PC-3 (cell line): ENCODE data around the gene PLXNA4.

Source experiments
- EZH2 ChIP-seq: fragments of 300-600 bp; sonication (generic); IDR thresholded peaks from one replicate; pipeline ENCODE4 v1.6.1; 2017; ENCODE audit warnings: antibody characterized with exemption, mild to moderate bottlenecking, low read length; ENCODE audit not compliant: unreplicated experiment
- EZH2phosphoT487 ChIP-seq: fragments of 300-600 bp; sonication (generic); IDR thresholded peaks from 2 replicates; pipeline ENCODE4 v1.6.1; 2018; ENCODE audit warnings: mild to moderate bottlenecking, antibody characterized with exemption, low read length, borderline replicate concordance
- TF ChIP-seq, protein P1 (sequence below): fragments of 300-600 bp; sonication (generic); conservative IDR thresholded peaks from 2 replicates; pipeline ENCODE4 v1.5.1; 2017; ENCODE audit warnings: antibody characterized with exemption, low read depth, mild to moderate bottlenecking, low read length

DNA sequence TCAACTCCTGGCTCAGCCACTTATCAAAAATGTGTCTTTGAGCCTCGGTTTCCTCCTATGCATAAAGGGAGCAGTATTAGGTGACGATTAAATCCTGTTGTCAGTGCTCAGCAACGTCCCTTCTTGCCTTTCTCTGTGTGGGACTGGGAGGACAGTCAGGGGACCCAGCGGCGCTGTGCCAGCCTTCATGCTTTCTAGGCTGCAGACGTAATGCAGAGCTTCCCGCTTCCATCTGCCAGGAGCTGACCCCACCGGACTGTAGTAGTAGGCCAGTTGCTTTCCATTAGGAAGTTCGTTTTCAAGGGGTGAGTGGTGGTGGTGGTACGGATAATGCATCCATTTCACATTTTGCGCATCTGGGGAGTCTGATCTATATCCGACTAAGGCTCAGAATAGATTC, 321.8 kb downstream of the PLXNA4 start:
- TF ChIP-seq, protein P1, sequence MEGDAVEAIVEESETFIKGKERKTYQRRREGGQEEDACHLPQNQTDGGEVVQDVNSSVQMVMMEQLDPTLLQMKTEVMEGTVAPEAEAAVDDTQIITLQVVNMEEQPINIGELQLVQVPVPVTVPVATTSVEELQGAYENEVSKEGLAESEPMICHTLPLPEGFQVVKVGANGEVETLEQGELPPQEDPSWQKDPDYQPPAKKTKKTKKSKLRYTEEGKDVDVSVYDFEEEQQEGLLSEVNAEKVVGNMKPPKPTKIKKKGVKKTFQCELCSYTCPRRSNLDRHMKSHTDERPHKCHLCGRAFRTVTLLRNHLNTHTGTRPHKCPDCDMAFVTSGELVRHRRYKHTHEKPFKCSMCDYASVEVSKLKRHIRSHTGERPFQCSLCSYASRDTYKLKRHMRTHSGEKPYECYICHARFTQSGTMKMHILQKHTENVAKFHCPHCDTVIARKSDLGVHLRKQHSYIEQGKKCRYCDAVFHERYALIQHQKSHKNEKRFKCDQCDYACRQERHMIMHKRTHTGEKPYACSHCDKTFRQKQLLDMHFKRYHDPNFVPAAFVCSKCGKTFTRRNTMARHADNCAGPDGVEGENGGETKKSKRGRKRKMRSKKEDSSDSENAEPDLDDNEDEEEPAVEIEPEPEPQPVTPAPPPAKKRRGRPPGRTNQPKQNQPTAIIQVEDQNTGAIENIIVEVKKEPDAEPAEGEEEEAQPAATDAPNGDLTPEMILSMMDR, result no peak
- no peak for TF ChIP-seq EZH2phosphoT487
- no peak for TF ChIP-seq EZH2
